ENCODE data around the gene PACRG. TPM values are rescaled to one million over a fixed set of nuclear protein-coding genes. Genes with fewer than 3 reads are reported as not detected.

The PACRG gene
- polyA plus RNA-seq, 1 of the 3 experiments (the other 2 are of a cell fraction): 0.56 TPM

DNA sequence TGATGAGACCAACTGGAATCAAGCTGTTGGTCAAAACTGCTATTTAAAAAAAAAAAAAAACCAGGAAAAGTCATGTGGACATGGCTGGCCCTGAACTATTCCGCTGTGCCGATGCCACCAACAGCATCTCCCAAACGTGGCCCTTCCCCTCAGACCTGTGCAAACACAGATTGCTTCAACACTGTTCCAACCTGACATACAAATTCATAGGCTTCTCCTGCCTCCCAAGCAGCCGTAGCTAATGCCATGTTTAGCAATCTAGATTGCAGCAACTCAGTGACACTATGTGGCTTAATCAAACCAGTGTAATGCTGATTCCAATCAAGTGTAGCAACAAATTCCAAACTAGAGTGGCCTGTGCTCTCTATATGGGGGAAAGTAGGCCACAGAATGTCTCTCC is 16.4 kb upstream of the PACRG start:
- Histone ChIP-seq H3F3A (replicated peaks; ENCODE audit: insufficient read depth) (no peaks in the 10 kb centered on the region), H3K36me3 (replicated peaks in 1 of 2; ENCODE audit: control insufficient read depth in 1 of 2, insufficient read depth in 2 of 2, low read length in 1 of 2) (no peaks in the 10 kb centered on the region), H2AFZ (ENCODE audit: low read depth) (no peak overlapping the region), H4K20me1 (ENCODE audit: insufficient read depth) (no peaks in the 10 kb centered on the region), H3K27me3 (ENCODE audit: insufficient read depth) (no peaks in the 10 kb centered on the region), H3K9me3 (no peaks in the 10 kb centered on the region), H3K79me2 (ENCODE audit: insufficient read depth) (no peaks in the 10 kb centered on the region), H3K4me3 (ENCODE audit: low read depth in 2 of 2, low read length in 1 of 2) (no peak overlapping the region), H3K4me2 (no peak overlapping the region), H3K27ac (ENCODE audit: low read depth in 2 of 2, low read length in 1 of 2) (no peak overlapping the region), H3K9ac (no peak overlapping the region), H3K9me2 (no peaks in the 10 kb centered on the region), H3K4me1 (ENCODE audit: control insufficient read depth in 1 of 2, insufficient read depth in 2 of 2, low read depth in 1 of 2, low read length in 1 of 2) (peaks cover 0 to 19% of the 10 kb centered on the region in 2 experiments; a peak in 2 of 4 replicates)
- TF ChIP-seq NFIC (IDR thresholded peaks at IDR 0.05; ENCODE audit: borderline replicate concordance): no peak
- TF ChIP-seq, protein P1, sequence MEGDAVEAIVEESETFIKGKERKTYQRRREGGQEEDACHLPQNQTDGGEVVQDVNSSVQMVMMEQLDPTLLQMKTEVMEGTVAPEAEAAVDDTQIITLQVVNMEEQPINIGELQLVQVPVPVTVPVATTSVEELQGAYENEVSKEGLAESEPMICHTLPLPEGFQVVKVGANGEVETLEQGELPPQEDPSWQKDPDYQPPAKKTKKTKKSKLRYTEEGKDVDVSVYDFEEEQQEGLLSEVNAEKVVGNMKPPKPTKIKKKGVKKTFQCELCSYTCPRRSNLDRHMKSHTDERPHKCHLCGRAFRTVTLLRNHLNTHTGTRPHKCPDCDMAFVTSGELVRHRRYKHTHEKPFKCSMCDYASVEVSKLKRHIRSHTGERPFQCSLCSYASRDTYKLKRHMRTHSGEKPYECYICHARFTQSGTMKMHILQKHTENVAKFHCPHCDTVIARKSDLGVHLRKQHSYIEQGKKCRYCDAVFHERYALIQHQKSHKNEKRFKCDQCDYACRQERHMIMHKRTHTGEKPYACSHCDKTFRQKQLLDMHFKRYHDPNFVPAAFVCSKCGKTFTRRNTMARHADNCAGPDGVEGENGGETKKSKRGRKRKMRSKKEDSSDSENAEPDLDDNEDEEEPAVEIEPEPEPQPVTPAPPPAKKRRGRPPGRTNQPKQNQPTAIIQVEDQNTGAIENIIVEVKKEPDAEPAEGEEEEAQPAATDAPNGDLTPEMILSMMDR (IDR thresholded peaks at IDR 0.05): no peak
- no peak for TF ChIP-seq EP300 (IDR thresholded peaks at IDR 0.05; ENCODE audit: borderline replicate concordance in 1 of 2, low read depth in 1 of 2, low read length in 1 of 2)
- TF ChIP-seq FOXM1 (IDR thresholded peaks at IDR 0.05; ENCODE audit: low read depth): no peak
- no peak for TF ChIP-seq SIN3A (IDR thresholded peaks at IDR 0.05; ENCODE audit: borderline replicate concordance, low read depth, low read length)
- TF ChIP-seq GABPA (IDR thresholded peaks at IDR 0.05; ENCODE audit: low read depth): no peak
- no peak for TF ChIP-seq RXRA (IDR thresholded peaks at IDR 0.05; ENCODE audit: borderline replicate concordance, low read depth)
- TF ChIP-seq, protein P2, sequence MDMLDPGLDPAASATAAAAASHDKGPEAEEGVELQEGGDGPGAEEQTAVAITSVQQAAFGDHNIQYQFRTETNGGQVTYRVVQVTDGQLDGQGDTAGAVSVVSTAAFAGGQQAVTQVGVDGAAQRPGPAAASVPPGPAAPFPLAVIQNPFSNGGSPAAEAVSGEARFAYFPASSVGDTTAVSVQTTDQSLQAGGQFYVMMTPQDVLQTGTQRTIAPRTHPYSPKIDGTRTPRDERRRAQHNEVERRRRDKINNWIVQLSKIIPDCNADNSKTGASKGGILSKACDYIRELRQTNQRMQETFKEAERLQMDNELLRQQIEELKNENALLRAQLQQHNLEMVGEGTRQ (IDR thresholded peaks at IDR 0.05; ENCODE audit: borderline replicate concordance, low read depth, low read length): no peak
- TF ChIP-seq, protein P3, sequence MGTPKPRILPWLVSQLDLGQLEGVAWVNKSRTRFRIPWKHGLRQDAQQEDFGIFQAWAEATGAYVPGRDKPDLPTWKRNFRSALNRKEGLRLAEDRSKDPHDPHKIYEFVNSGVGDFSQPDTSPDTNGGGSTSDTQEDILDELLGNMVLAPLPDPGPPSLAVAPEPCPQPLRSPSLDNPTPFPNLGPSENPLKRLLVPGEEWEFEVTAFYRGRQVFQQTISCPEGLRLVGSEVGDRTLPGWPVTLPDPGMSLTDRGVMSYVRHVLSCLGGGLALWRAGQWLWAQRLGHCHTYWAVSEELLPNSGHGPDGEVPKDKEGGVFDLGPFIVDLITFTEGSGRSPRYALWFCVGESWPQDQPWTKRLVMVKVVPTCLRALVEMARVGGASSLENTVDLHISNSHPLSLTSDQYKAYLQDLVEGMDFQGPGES (IDR thresholded peaks at IDR 0.05; ENCODE audit: low read depth, low read length): no peak
- TF ChIP-seq, protein P4, sequence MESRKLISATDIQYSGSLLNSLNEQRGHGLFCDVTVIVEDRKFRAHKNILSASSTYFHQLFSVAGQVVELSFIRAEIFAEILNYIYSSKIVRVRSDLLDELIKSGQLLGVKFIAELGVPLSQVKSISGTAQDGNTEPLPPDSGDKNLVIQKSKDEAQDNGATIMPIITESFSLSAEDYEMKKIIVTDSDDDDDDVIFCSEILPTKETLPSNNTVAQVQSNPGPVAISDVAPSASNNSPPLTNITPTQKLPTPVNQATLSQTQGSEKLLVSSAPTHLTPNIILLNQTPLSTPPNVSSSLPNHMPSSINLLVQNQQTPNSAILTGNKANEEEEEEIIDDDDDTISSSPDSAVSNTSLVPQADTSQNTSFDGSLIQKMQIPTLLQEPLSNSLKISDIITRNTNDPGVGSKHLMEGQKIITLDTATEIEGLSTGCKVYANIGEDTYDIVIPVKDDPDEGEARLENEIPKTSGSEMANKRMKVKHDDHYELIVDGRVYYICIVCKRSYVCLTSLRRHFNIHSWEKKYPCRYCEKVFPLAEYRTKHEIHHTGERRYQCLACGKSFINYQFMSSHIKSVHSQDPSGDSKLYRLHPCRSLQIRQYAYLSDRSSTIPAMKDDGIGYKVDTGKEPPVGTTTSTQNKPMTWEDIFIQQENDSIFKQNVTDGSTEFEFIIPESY (IDR thresholded peaks at IDR 0.05; ENCODE audit: borderline replicate concordance, low read depth): no peak
- TF ChIP-seq TEAD4 (IDR thresholded peaks at IDR 0.05; ENCODE audit: borderline replicate concordance, insufficient read depth): no peak
- TF ChIP-seq, protein P5, sequence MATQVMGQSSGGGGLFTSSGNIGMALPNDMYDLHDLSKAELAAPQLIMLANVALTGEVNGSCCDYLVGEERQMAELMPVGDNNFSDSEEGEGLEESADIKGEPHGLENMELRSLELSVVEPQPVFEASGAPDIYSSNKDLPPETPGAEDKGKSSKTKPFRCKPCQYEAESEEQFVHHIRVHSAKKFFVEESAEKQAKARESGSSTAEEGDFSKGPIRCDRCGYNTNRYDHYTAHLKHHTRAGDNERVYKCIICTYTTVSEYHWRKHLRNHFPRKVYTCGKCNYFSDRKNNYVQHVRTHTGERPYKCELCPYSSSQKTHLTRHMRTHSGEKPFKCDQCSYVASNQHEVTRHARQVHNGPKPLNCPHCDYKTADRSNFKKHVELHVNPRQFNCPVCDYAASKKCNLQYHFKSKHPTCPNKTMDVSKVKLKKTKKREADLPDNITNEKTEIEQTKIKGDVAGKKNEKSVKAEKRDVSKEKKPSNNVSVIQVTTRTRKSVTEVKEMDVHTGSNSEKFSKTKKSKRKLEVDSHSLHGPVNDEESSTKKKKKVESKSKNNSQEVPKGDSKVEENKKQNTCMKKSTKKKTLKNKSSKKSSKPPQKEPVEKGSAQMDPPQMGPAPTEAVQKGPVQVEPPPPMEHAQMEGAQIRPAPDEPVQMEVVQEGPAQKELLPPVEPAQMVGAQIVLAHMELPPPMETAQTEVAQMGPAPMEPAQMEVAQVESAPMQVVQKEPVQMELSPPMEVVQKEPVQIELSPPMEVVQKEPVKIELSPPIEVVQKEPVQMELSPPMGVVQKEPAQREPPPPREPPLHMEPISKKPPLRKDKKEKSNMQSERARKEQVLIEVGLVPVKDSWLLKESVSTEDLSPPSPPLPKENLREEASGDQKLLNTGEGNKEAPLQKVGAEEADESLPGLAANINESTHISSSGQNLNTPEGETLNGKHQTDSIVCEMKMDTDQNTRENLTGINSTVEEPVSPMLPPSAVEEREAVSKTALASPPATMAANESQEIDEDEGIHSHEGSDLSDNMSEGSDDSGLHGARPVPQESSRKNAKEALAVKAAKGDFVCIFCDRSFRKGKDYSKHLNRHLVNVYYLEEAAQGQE (IDR thresholded peaks at IDR 0.05; ENCODE audit: low read depth, low read length): no peak
- TF ChIP-seq MXI1 (IDR thresholded peaks at IDR 0.05; ENCODE audit: low read depth, low read length): no peak
- no peak for TF ChIP-seq RCOR1 (IDR thresholded peaks at IDR 0.05; ENCODE audit: low read length)
- TF ChIP-seq FOSL2 (IDR thresholded peaks at IDR 0.05; ENCODE audit: borderline replicate concordance, low read depth): no peak
- TF ChIP-seq, protein P6, sequence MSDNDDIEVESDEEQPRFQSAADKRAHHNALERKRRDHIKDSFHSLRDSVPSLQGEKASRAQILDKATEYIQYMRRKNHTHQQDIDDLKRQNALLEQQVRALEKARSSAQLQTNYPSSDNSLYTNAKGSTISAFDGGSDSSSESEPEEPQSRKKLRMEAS (IDR thresholded peaks at IDR 0.05; ENCODE audit: low read depth): no peak
- no peak for TF ChIP-seq MEF2A (IDR thresholded peaks at IDR 0.05; ENCODE audit: borderline replicate concordance, low read depth)
- WGBS (ENCODE audit: low lambda C conversion rate): 70% methylated on average over 4 of the region's 4 CpGs
- no peak for DNase-seq
- ChIA-PET CTCF (interaction anchor here (0.7 to 1.2 kb wide), 3 partner anchors 12 to 31 kb away, joined by 3 to 4 read pairs (median 3); no protein-coding TSS in a partner anchor), POLR2A (no interaction called here)
